ENCODE measurements around the gene MRPL9. TPM values are rescaled to one million over a fixed set of nuclear protein-coding genes. Genes with fewer than 3 reads are reported as not detected.

MRPL9 gene
- total and polyA plus RNA-seq, 7 experiments from 2014 or later = 77.0 to 168 (median 115) TPM

DNA sequence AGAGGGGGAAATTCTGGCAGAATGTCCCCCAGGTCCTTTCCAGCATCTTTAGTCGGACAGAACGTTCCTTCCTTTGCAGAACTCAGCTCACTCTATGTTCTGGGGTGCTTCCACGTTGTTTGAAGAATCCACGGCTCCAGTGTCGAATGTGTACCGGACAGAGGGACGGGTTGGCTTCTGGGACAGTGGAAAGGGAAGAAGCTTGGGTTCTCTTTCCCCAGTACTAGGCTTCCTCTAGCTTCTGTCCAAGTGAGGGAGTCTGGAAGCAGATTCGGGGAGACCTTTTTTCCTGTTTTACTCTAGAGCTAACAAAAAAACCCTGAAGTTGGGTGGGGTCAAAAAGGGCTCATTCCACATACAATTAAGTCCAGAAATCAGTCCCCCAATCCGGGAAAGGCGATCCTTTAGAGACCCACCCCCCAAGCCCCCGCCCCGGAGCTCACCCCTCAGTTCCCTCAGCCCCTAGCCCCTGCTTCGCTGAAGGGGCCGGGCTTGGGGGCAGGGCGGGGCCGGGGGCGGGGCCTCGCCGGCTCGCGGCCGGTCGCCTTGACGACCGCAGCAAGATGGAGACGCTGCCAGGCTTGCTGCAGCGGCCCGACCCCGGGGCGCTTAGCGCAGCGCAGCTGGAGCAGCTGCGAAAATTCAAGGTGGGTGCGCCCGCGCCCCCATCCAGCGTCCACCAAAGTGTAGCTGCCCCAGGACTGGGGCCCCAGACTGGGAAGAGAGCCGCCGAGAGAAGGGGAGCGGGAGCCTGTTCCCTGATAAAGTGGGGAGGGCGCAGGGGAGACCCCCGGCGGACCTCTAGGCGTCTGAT lies 42.1 kb downstream of the MRPL9 start, which contains the start of gene RIIAD1:
Gene RIIAD1, plus strand, starts transcription at position 549 of the 814 bp plus-strand sequence. Its CDS starts 15 bp downstream, at position 564.
- ChIA-PET CTCF (interaction anchor here (1.3 kb wide), 1 partner anchor 13 kb away, joined by 4 read pairs; no protein-coding TSS in a partner anchor), POLR2A (no interaction called here)
- Mint-ChIP-seq H3K9me3 (peaks cover 0 to 1% (median 0%) of the 10 kb centered on the region in 11 donors), H3K4me1 (peaks cover 17 to 41% (median 26%) of the 10 kb centered on the region in 7 donors), H3K36me3 (peaks cover 0 to 5% (median 0%) of the 10 kb centered on the region in 5 donors), H3K4me3 (peak within 1 kb of the TSS; percentile 71 to 85 (median 83)), H3K27ac (peak within 1 kb of the TSS in 8 of 9 donors; percentile 11 to 85 (median 36)), H3K27me3 (peaks cover 54 to 88% (median 65%) of the 10 kb centered on the region in 5 donors)
- intact Hi-C loops (cut with micrococcal nuclease) = loop anchor here (1.0 to 5.0 kb wide), 7 partner anchors 36 to 279 kb away; partner anchors contain the start of genes TDRKH (in 2 of the 2), MRPL9 (in 1 of the 2) and SNX27 (in 1 of the 2)
- peak within 1 kb of the TSS; percentile 71 for H3K4me3 ChIP-seq (ENCODE audit: low read length)
- DNase-seq = peak in 8 of 9 donors; percentile 17 to 47 (median 40)
- H3K27me3 ChIP-seq (ENCODE audit: control insufficient read depth in 2 of 2, insufficient read depth in 2 of 2, low read length in 2 of 2) = peaks cover 4 to 6% of the 10 kb centered on the region in 2 donors
- peaks cover 9 to 14% of the 10 kb centered on the region in 2 donors for H3K4me1 ChIP-seq (ENCODE audit: control insufficient read depth in 2 of 2, insufficient read depth in 2 of 2, low read length in 2 of 2)
- no peak within 1 kb of the TSS for H3K27ac ChIP-seq (ENCODE audit: low read depth, low read length)
- no peaks in the 10 kb centered on the region for H3K36me3 ChIP-seq (ENCODE audit: control insufficient read depth in 2 of 3, insufficient read depth in 3 of 3, low read length in 3 of 3)
- no peaks in the 10 kb centered on the region for H3K9me3 ChIP-seq (ENCODE audit: control insufficient read depth in 2 of 3, low read length in 3 of 3)
- ATAC-seq = peak; percentile 85

DNA sequence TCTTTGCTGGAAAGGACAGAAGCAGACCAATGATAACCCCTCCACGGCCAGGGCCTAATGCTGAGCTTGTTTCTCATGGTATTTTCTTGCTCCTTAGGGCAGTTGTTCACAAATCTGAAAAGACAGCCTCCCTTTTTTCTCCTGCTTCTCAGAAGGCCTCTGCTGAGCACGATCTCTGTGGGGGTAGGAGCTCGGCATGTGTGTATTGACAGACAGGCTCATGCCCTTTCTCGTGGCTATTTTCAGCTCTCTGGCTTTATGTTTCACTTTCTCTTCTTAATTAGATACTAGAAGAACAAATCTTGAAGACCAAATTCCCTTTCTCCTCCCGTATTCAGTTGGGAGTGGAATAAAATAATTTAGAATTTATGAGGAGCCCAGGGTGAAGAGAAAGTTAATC lies 42.7 kb downstream of the MRPL9 start:
- Histone ChIP-seq H3K4me1 (ENCODE audit: control insufficient read depth in 2 of 2, insufficient read depth in 2 of 2, low read length in 2 of 2) (peaks cover 9 to 14% of the 10 kb centered on the region in 2 donors), H3K36me3 (ENCODE audit: control insufficient read depth in 2 of 3, insufficient read depth in 3 of 3, low read length in 3 of 3) (no peaks in the 10 kb centered on the region), H3K27me3 (ENCODE audit: control insufficient read depth in 2 of 2, insufficient read depth in 2 of 2, low read length in 2 of 2) (peaks cover 0 to 9% of the 10 kb centered on the region in 2 donors), H3K27ac (ENCODE audit: low read depth, low read length) (no peak overlapping the region), H3K4me3 (ENCODE audit: low read length) (peak overlapping the region; percentile 71), H3K9me3 (ENCODE audit: control insufficient read depth in 2 of 3, low read length in 3 of 3) (no peaks in the 10 kb centered on the region)
- Mint-ChIP-seq H3K36me3 (peaks cover 0 to 5% (median 0%) of the 10 kb centered on the region in 5 donors), H3K27me3 (peaks cover 54 to 88% (median 65%) of the 10 kb centered on the region in 5 donors), H3K27ac (peak overlapping the region in 6 of 9 donors; percentile 11 to 85 (median 34)), H3K4me3 (peak overlapping the region; percentile 71 to 85 (median 82)), H3K9me3 (peaks cover 0 to 1% (median 0%) of the 10 kb centered on the region in 11 donors), H3K4me1 (peaks cover 19 to 41% (median 26%) of the 10 kb centered on the region in 7 donors)
- CTCF ChIA-PET = interaction anchor here (1.3 kb wide), 1 partner anchor 14 kb away, joined by 4 read pairs; no protein-coding TSS in a partner anchor
- ATAC-seq (no peak), DNase-seq (peak in 1 of 9 donors; percentile 18)
- POLR2A ChIA-PET = no interaction called here
- intact Hi-C loops (cut with micrococcal nuclease) = loop anchor here (5.0 kb wide), 5 partner anchors 37 to 278 kb away; partner anchors contain the start of genes MRPL9 (in 1 of the 2) and TDRKH (in 1 of the 2)

DNA sequence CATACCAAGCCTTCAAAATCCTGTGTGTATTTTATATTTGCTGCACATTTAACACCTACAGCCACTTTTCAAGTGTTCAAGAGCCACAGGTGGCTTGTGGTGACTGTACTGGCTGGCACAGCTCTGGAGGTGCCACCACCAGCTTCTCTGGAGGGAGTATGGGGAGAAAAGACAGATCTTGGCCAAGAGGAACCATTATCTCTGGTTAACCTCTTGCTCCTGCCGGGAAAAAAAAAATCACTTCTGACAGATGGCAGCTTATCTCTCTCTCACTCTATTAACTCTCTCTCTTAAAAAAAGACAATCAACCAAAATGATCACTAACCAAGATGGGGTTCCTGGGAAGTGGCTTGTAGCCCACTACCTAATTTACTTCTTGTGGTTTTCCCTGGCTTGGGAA lies 43.2 kb downstream of the MRPL9 start:
- no peak overlapping the region for H3K27ac Mint-ChIP-seq
- peaks cover 0 to 1% (median 0%) of the 10 kb centered on the region in 11 donors for H3K9me3 Mint-ChIP-seq
- no peak overlapping the region for H3K4me3 ChIP-seq (ENCODE audit: low read length)
- ATAC-seq (no peak), DNase-seq (no peak)
- no peaks in the 10 kb centered on the region for H3K36me3 ChIP-seq (ENCODE audit: control insufficient read depth in 2 of 3, insufficient read depth in 3 of 3, low read length in 3 of 3)
- H3K4me1 ChIP-seq (ENCODE audit: control insufficient read depth in 2 of 2, insufficient read depth in 2 of 2, low read length in 2 of 2) = peaks cover 9 to 14% of the 10 kb centered on the region in 2 donors
- no peaks in the 10 kb centered on the region for H3K9me3 ChIP-seq (ENCODE audit: control insufficient read depth in 2 of 3, low read length in 3 of 3)
- CTCF ChIA-PET = no interaction called here
- H3K4me1 Mint-ChIP-seq = peaks cover 19 to 41% (median 26%) of the 10 kb centered on the region in 7 donors
- POLR2A ChIA-PET = no interaction called here
- peaks cover 54 to 89% (median 65%) of the 10 kb centered on the region in 5 donors for H3K27me3 Mint-ChIP-seq
- H3K27ac ChIP-seq (ENCODE audit: low read depth, low read length) = no peak overlapping the region
- peaks cover 0 to 5% (median 0%) of the 10 kb centered on the region in 5 donors for H3K36me3 Mint-ChIP-seq
- intact Hi-C loops (cut with micrococcal nuclease) = loop anchor here (5.0 kb wide), 5 partner anchors 37 to 278 kb away; partner anchors contain the start of genes MRPL9 (in 1 of the 2) and TDRKH (in 1 of the 2)
- peak overlapping the region in 9 of 10 donors; percentile 55 to 85 (median 80) for H3K4me3 Mint-ChIP-seq
- peaks cover 0 to 9% of the 10 kb centered on the region in 2 donors for H3K27me3 ChIP-seq (ENCODE audit: control insufficient read depth in 2 of 2, insufficient read depth in 2 of 2, low read length in 2 of 2)

DNA sequence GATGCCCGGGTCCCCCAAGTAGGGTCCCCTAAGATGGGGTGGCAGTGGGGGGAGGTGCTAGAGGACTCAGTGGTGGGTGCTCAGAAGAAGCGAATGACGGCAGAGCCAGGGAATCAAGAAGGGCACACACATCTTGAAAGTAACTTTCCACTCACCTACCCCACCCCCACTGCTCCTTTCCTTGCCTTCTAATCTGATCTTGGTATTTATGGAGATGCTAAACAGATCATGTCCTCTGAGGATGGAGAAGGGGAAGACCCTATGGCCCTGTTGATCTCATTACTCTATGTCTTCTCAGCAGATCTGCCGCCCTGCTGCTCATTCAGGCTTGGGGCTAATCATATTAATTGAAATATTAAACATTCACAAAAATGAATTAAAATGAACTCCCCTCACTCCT lies 44.6 kb downstream of the MRPL9 start:
- intact Hi-C loops (cut with micrococcal nuclease) = no loop called here
- Histone ChIP-seq H3K27ac (ENCODE audit: low read depth, low read length) (no peak overlapping the region), H3K36me3 (ENCODE audit: control insufficient read depth in 2 of 3, insufficient read depth in 3 of 3, low read length in 3 of 3) (no peaks in the 10 kb centered on the region), H3K4me3 (ENCODE audit: low read length) (no peak overlapping the region), H3K27me3 (ENCODE audit: control insufficient read depth in 2 of 2, insufficient read depth in 2 of 2, low read length in 2 of 2) (peaks cover 0 to 9% of the 10 kb centered on the region in 2 donors), H3K9me3 (ENCODE audit: control insufficient read depth in 2 of 3, low read length in 3 of 3) (no peaks in the 10 kb centered on the region), H3K4me1 (ENCODE audit: control insufficient read depth in 2 of 2, insufficient read depth in 2 of 2, low read length in 2 of 2) (peaks cover 9 to 14% of the 10 kb centered on the region in 2 donors)
- ChIA-PET POLR2A (no interaction called here), CTCF (no interaction called here)
- ATAC-seq (no peak), DNase-seq (no peak)
- H3K4me3 Mint-ChIP-seq = no peak overlapping the region
- H3K27ac Mint-ChIP-seq = no peak overlapping the region
- peaks cover 57 to 85% (median 67%) of the 10 kb centered on the region in 5 donors for H3K27me3 Mint-ChIP-seq
- H3K4me1 Mint-ChIP-seq = peaks cover 19 to 41% (median 26%) of the 10 kb centered on the region in 7 donors
- peaks cover 0 to 1% (median 0%) of the 10 kb centered on the region in 11 donors for H3K9me3 Mint-ChIP-seq
- peaks cover 0 to 5% (median 0%) of the 10 kb centered on the region in 5 donors for H3K36me3 Mint-ChIP-seq

DNA sequence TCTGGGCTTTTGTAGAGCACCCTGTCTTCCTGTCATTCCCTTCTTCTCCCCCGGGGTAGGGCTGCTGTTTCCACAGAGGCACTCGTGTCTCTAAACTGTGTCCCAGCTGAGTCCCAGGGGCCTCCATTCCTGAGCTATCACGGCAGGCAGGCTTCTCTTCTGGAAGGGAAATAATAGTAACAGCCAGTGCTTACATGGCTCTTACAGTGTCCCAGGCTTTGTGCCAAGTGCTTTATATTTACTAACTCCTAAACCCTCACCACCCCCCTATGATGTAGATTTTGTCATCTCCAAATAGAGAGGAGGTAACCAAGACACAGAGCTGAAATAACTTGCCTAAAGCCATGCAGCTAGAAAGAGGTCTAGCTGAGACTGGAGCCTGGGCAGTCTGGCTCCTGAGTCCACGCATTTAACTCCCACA lies 45.3 kb downstream of the MRPL9 start:
- H3K27me3 ChIP-seq (ENCODE audit: control insufficient read depth in 2 of 2, insufficient read depth in 2 of 2, low read length in 2 of 2) = peaks cover 0 to 9% of the 10 kb centered on the region in 2 donors
- ChIA-PET POLR2A (no interaction called here), CTCF (no interaction called here)

More for the DNA sequence above, 45.3 kb downstream of the MRPL9 start:
- peaks cover 19 to 41% (median 26%) of the 10 kb centered on the region in 7 donors for H3K4me1 Mint-ChIP-seq
- Histone ChIP-seq H3K4me1 (ENCODE audit: control insufficient read depth in 2 of 2, insufficient read depth in 2 of 2, low read length in 2 of 2) (peaks cover 9 to 14% of the 10 kb centered on the region in 2 donors), H3K36me3 (ENCODE audit: control insufficient read depth in 2 of 3, insufficient read depth in 3 of 3, low read length in 3 of 3) (no peaks in the 10 kb centered on the region), H3K4me3 (ENCODE audit: low read length) (no peak overlapping the region), H3K27ac (ENCODE audit: low read depth, low read length) (no peak overlapping the region), H3K9me3 (ENCODE audit: control insufficient read depth in 2 of 3, low read length in 3 of 3) (no peaks in the 10 kb centered on the region)
- H3K9me3 Mint-ChIP-seq = peaks cover 0 to 1% (median 0%) of the 10 kb centered on the region in 11 donors
- peak overlapping the region in 1 of 10 donors; percentile 7 for H3K4me3 Mint-ChIP-seq
- no peak for ATAC-seq
- no peak for DNase-seq
- H3K36me3 Mint-ChIP-seq = peaks cover 0 to 5% (median 0%) of the 10 kb centered on the region in 5 donors
- intact Hi-C loops (cut with micrococcal nuclease) = no loop called here
- peaks cover 60 to 81% (median 67%) of the 10 kb centered on the region in 5 donors for H3K27me3 Mint-ChIP-seq
- H3K27ac Mint-ChIP-seq = no peak overlapping the region

Measured in naive thymus-derived CD4-positive, alpha-beta T cell (primary cell).